GM12891 (cell line): ENCODE results near the gene MCOLN3.
A peak's percentile ranks its signal among the peaks of the same experiment; 100 is the strongest.
"Not testable (repeated sequence)": the region's sequence is repeated elsewhere in the genome, so short reads cannot be mapped to it uniquely, and the experiment has no call there.

ENCODE experiments used
- DNase-seq: peaks from one replicate; pipeline ENCODE4 v3.0.0; 2011; ENCODE audit warnings: low spot score; ENCODE audit not compliant: insufficient read length
- FAIRE-seq: peaks from 2 replicates; lab custom pipeline; 2011; peaks lifted over from hg19 to GRCh38; lab: Jason Lieb, UNC
- PAX5 ChIP-seq: IDR thresholded peaks from 2 replicates; pipeline ENCODE4 v1.6.1; 2011; ENCODE audit warnings: low read length, moderate library complexity, mild to moderate bottlenecking; ENCODE audit not compliant: insufficient read depth, severe bottlenecking
- POLR2A ChIP-seq: IDR thresholded peaks from 2 replicates; pipeline ENCODE4 v1.6.1; 2011; ENCODE audit warnings: low read depth, low read length, control low read depth
- POLR2AphosphoS5 ChIP-seq: IDR thresholded peaks from 2 replicates; pipeline ENCODE4 v1.6.1; 2011; ENCODE audit warnings: low read depth, low read length, control low read depth
- POU2F2 ChIP-seq: IDR thresholded peaks from 2 replicates; pipeline ENCODE4 v1.6.1; 2011; ENCODE audit warnings: low read depth, mild to moderate bottlenecking, control low read depth, low read length, moderate library complexity
- SPI1 ChIP-seq: IDR thresholded peaks from 2 replicates; pipeline ENCODE4 v1.6.1; 2011; ENCODE audit warnings: low read depth, low read length, control low read depth
- TAF1 ChIP-seq: IDR thresholded peaks from 2 replicates; pipeline ENCODE4 v1.6.1; 2011; ENCODE audit warnings: low read depth, low read length, control low read depth

Gene MCOLN3

GRCh38 chr1:85025940-85026339 is 22.4 kb downstream of the MCOLN3 start:
- no peak for DNase-seq
- TF ChIP-seq TAF1 (no peak), POLR2AphosphoS5 (no peak), POLR2A (no peak), SPI1 (no peak), POU2F2 (no peak), PAX5 (no peak)
- no peak for FAIRE-seq

- TF ChIP-seq PAX5 (no peak), POLR2A (no peak)
- DNase-seq = no peak
Observed at GRCh38 chr1:85024736-85025135, 23.6 kb downstream of the MCOLN3 start.

GRCh38 chr1:85022700-85023099 is 25.6 kb downstream of the MCOLN3 start:
- no peak for DNase-seq
- FAIRE-seq = no peak
- TF ChIP-seq POU2F2 (no peak), POLR2A (no peak), SPI1 (no peak), POLR2AphosphoS5 (no peak), PAX5 (no peak), TAF1 (no peak)

More at GRCh38 chr1:85024736-85025135, 23.6 kb downstream of the MCOLN3 start:
- FAIRE-seq = no peak

- FAIRE-seq (no peak), DNase-seq (no peak)
- TF ChIP-seq POLR2AphosphoS5 = no peak
- TF ChIP-seq TAF1 = no peak
- no peak for TF ChIP-seq POLR2A
- TF ChIP-seq SPI1 = no peak
- no peak for TF ChIP-seq POU2F2
- no peak for TF ChIP-seq PAX5
Observed at GRCh38 chr1:85019994-85020393, 28.3 kb downstream of the MCOLN3 start.

- no peak for FAIRE-seq
- DNase-seq = no peak
- no peak for TF ChIP-seq TAF1
- no peak for TF ChIP-seq PAX5
- no peak for TF ChIP-seq POLR2A
- TF ChIP-seq POLR2AphosphoS5 = no peak
- TF ChIP-seq POU2F2 = no peak
Observed at GRCh38 chr1:85015826-85016225, 32.5 kb downstream of the MCOLN3 start.

GRCh38 chr1:85005641-85006040 is 42.7 kb downstream of the MCOLN3 start:
- FAIRE-seq, DNase-seq: not testable (repeated sequence)

- DNase-seq (no peak), FAIRE-seq (no peak)
- TF ChIP-seq SPI1 (peak; percentile 84), TAF1 (no peak)
Observed at GRCh38 chr1:85001742-85002141, 46.6 kb downstream of the MCOLN3 start.

- DNase-seq = no peak
- peak; percentile 87 for FAIRE-seq
- no peak for TF ChIP-seq POLR2AphosphoS5
- no peak for TF ChIP-seq POLR2A
- TF ChIP-seq POU2F2 = no peak
- TF ChIP-seq PAX5 = no peak
- no peak for TF ChIP-seq TAF1
- TF ChIP-seq SPI1 = no peak
Observed at GRCh38 chr1:84998642-84999280, 49.5 kb downstream of the MCOLN3 start.

- TF ChIP-seq SPI1 = no peak
- no peak for TF ChIP-seq POLR2A
- TF ChIP-seq POU2F2 = no peak
- no peak for TF ChIP-seq POLR2AphosphoS5
- DNase-seq (no peak), FAIRE-seq (peak; percentile 78)
Observed at GRCh38 chr1:84997667-84998600, 50.4 kb downstream of the MCOLN3 start.

GRCh38 chr1:84996846-84997666 is 51.2 kb downstream of the MCOLN3 start, which contains the start of gene MCOLN2:
Gene MCOLN2 (minus strand): TSS chr1:84997113. CDS start chr1:84996872, 241 bp downstream.
- DNase-seq (peak; percentile 64), FAIRE-seq (peak; percentile 79)
- no peak for TF ChIP-seq SPI1
- TF ChIP-seq POU2F2 = 0 out of 2 replicates have a peak, but pooled peaks have one; percentile 20
- TF ChIP-seq POLR2AphosphoS5 = peak; percentile 73
- TF ChIP-seq TAF1 = peak; percentile 61
- peak; percentile 28 for TF ChIP-seq PAX5
- TF ChIP-seq POLR2A = 0 out of 2 replicates have a peak, but pooled peaks have one; percentile 43
